ENCODE measurements around the gene GLCE.
"Not testable (repeated sequence)": the region's sequence is repeated elsewhere in the genome, so short reads cannot be mapped to it uniquely, and the experiment has no call there.

The GLCE gene

DNA sequence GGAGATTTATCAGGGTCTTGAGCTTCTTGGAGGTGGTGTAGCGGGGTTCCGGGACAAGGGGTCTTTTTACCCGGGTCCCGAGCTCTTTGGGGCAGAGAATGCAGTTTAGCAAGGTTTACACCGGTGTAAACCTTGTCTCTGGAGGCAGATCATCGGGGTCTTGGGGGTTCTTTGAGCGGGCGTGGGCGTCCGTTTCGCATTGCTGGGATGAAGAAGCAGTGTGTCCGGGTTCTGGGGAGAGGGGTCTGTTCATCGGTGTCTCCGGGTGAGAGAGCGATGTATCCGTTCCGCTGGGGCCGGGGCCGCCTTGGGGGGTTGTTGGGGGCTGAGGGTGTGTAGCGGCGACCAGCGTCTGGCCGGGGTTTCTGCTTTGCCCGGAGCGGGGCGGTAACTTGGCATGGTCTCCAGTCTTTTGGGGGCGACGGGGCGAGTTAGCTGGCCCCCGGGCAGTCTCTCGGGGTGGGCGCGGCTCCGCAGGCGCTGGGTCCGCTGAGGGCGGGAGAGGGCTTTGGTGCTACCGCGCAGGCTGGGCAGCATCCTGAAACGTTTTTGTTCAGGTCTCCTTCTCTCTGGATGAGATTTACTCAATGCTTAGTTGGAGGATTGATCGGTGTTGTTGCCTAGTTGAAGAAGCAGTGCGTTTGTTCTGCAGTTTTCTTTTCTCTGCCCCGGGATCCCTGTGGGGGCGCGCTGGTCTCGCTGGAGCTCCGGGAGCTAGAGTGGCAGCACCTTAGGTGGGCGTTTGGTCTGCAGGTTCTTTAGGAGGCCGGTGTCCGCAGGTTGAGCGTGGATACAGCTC, 843 bp downstream of the GLCE start:
- no peak for DNase-seq

DNA sequence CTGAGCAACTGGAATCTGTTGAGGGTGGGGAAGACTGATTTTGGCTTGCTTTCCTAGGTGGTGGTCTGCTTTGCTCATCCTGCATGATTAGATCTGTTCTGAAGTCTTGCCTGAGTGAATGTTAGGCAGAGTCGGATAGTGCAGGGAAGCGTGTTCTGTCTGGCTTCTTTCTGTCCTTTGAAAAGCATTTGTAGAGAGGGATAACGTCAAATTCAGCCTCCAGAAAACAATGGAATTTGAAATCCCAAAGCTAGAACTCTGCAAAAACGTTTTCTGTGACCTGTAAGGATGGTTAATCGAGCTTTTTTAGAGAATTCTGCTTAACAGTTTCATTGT, 1.4 kb downstream of the GLCE start:
- DNase-seq, result no peak

DNA sequence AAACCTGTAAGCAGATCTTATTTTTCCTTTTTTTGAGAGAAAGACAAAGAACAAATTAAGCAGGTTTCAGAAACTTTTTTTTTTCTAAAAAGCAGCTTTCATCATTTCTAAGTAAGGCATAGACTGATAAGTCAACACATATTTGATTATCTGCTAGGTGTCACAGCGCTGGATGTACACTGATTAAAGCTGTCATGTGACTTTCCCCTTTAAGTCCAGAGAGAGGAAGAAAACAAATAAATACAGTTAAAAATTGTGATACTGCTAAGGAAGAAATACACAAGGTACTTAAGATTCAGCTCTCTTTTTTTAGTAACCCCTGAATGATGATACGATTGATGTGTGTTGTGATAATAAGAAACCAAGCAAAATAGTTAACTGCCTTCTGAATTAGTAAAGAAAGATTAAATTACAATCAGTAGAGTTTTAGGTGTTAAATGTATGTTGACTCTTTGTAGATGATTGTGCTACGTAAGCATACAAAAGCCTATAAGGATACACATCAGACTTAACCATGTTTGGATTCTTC, 2.8 kb downstream of the GLCE start:
- no peak for DNase-seq

DNA sequence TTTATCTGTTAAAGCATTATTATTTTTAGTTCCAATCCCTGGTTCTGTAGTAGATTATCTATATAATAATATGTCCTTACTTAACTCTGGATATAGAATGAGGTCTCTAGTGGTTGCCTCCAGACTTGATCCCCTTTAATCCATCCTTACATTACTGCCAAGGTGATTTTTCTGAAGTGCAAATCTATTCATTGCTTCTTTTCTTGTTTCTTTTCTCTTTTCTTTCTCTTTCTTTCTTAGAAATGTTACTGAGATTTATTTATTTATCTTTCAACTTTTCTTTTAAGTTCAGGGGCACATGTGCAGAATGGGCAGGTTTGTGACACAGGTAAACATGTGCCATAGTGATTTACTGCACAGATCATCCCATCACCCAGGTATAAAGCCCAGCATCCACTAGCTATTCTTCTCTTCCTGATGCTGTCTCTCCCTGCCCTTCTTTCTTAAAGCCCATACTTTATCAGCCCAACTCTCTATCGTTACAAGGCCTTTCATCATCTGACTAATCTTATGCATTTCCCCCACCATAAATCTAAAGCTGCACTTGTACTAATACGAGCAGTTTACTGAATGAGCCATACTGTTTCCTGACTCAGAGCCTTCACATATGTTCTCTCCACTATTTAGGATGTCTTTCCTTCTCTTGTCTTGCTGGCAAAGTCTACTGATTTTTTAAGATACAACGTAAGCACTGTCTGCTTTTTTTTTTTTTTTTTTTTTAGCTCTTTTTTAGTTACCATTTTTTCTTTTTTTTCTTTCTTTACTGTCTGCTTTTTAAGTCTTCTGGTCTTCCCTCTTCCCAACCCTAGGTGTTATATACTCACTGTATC, 4.6 kb downstream of the GLCE start:
- no peak for DNase-seq

DNA sequence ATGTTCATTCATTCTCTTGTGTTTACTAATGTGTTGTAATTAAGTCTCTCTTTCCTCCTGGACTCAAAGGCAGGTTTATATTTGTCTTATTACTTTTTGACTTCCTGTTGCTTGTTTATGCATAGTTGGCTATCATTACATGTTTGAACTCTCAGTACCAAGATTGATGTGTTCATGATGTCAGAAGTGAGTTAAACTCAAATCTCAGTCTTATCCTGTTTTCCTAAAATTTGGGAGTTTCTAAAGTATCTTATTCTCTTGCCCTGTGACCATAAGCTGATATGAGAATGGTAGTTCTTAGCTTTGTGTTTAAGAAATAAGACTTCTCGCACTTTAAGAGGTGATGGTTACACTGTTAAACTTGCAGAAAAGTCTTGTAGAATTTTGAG, 5.2 kb downstream of the GLCE start:
- no peak for DNase-seq

DNA sequence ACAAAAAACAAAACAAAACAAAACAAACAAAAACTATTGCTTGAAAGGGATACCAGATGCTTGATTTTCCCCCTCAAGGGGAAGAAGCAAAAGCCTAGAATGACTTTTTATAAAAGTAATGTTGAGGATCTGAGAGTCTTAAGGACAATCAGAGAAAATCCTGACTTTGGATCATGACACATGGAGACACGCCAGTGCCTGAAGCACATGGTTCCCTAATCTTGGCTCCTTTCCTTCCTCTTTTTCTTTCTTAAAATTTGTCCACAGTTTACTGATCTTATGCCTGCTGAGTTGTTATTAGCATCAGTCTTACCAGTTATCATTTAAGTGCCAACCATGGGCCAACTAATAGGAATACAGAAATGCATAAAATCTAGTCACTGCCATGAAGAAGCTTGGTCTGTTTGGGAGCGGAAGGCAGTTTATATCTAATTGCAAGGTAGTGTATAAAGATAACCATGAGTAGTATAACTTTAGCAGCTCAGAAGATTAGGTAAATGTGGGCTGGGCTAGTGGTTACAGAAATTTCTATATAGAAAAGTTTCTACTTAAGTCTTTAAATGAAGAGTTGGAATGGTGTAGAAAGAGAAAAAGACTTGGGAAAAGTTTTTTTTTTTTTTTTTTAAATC, 6.9 kb downstream of the GLCE start:
- DNase-seq, result no peak

DNA sequence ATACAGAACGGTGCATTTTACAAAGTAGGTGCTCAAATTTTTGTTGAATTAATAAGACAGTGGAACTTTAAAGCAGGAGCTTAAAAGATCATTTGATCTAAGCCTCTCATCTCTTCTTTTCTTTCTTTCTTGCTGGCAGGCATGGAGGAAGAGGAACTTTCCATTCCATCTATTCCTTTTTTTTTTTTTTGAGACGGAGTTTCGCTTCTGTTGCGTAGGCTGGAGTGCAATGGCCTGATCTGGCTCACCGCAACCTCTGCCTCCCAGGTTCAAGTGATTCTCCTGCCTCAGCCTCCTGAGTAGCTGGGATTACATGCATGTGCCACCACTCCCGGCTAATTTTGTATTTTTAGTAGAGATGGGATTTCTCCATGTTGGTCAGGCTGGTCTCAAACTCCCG, 7.9 kb downstream of the GLCE start:
- not testable (repeated sequence) for DNase-seq

DNA sequence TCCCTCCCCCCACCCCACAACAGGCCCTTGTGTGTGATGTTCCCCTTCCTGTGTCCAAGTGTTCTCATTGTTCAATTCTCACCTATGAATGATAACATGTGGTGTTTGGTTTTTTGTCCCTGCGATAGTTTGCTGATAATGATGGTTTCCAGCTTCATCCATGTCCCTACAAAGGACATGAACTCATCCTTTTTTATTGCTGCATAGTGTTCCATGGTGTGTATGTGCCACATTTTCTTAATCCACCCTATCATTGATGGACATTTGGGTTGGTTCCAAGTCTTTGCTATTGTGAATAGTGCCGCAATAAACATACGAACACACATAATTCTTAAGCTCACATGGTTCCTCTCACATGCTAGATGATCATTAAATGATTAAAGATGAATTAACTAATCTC, 9.1 kb downstream of the GLCE start:
- DNase-seq, result not testable (repeated sequence)

DNA sequence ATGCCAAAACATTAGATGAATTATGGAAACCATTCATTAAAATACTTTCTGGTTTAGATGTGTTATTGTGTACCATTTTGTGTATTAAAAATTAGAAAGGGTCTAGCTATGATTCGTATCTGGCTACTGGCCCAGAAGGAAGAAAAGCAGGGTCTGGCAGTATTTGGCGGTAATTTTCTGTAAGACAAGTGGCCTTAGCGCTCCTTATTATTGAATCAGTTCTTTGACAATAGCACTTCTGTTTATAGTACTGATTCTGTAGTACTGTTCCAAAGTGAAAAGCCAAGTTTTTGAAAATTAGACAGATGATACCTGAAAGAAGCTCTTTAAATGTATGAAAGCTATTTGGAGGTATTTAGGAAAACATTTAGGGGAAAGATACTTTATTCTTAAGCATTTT, 10.2 kb downstream of the GLCE start:
- DNase-seq, result peak; percentile 15

DNA sequence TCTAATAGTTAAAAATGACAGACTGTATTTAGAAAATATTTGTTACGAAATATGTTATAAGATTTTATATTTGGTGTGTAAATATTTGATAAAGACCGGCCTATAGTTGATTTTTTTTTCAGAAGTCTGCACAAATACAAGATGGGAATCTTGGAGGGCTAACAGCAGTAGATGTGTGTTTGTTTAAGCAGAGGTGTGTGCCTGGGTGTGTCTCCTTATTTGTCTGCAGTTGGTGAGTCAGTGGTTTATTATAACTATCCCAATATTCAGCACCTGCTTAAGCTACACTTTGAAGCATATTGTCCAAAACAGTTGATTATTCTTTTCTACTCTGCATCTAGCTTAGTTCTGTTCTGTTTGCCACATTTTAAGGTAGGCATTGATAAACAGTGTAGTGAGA, 12.4 kb downstream of the GLCE start:
- DNase-seq, result no peak

DNA sequence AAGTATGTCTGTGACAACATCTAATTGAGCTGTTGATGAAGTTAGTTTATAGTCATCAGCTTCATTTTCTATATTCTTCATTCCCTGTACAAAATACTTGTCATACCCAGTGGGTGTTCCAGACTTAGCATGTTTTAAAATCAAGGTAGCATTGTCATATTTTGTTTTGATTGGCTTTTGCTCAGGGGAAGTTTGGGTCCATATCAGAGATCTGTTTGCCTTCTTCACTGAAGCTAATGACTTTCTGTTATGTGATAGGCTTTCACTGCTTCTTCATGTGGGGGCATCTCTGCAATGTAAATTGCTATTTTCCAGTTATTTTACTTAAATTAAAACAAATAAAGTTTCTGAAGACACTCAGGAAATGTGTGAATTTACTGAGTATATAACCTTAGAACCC, 15.1 kb downstream of the GLCE start:
- DNase-seq, result no peak

DNA sequence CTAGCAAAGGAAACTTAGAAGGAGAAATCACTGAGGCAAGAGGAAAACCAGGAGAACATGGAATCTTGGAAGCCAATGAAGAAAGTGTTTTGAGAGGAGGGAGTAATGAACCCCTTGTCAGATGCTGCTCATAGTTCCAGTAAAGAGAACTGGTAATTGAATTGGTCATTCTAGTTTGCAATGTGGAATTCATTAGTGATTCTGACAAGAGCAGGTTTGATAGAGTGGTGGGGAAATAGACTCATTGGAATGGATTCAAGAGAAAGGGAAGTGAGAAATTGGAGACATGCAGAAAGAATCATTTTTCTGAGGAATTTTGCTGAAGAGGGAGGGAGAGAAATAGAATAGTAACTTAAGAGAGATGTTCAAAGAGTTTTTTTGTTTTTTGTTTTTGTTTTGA, 21.0 kb downstream of the GLCE start:
- DNase-seq, result no peak

DNA sequence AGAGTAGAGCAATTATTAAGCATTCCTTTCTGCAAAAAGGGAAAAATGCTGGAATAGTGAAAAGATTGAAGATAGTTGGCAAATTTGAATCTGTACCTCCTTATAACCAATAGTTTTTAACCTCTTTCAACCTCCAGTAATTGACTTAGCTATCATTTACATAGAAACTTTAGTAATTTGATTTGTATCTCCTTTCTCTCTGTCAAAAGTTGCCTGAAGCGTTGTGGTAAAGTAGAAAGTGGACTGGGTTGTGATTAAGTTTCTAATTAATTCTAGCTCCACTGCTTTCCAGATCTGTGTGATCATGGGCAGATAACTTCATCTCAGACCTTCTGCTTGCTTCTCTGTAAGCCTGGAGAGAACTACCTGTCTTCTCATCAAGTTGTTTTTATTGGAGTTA, 24.8 kb downstream of the GLCE start:
- no peak for DNase-seq

DNA sequence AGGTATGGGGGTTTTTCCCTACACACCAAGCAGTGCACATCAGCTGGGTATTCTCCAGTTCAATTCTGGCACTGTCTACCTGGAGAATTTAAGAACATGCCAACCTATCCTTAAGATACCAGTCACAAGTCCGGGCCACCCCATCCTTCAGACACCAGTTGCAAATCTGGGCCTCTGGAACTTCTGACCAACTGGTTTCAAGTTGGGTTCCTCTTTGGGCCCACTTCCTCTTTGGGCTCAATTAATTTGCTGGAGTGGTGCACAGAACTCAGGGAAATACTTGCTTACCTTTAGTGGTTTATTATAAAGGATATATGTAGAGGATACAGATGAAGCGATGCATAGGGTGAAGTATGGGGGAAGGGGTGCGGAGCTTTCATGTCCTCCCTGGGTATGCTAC, 25.3 kb downstream of the GLCE start:
- no peak for DNase-seq

DNA sequence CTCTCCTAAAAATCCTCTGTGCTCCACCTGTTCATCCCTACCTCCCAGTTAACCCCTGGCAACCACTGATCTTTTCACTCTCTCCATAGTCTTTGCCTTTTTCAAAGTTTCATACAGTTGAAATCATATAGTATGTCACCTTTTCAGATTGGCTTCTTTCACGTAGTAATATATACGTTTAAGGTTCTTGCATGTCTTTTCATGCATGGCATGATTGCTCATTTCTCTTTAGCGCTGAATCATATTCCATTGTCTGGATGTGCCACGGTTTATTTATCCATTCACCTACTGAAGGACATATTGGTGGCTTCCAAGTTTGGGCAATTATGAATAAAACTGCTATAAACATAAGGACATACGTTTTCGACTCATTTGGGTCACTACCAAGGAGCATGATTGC, 28.7 kb downstream of the GLCE start:
- DNase-seq, result no peak

DNA sequence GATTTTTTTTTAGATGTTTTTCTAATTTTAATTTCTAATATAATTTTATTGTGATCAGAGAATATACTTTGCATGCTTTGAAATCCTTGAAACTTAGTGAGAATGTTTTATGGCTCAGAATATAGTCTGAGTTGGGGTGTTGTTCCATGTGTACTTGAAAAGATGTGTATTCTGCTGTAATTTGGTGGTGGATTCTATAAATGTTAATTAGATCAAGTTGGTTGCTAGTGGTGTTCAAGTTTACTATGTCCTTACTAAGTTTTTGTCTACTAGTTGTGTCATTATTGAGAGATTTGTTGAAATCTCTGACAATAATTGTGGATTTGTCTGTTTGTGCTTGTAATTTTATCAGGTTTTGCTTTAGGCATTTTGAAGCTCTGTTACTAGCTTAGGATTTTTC, 29.7 kb downstream of the GLCE start:
- no peak for DNase-seq

DNA sequence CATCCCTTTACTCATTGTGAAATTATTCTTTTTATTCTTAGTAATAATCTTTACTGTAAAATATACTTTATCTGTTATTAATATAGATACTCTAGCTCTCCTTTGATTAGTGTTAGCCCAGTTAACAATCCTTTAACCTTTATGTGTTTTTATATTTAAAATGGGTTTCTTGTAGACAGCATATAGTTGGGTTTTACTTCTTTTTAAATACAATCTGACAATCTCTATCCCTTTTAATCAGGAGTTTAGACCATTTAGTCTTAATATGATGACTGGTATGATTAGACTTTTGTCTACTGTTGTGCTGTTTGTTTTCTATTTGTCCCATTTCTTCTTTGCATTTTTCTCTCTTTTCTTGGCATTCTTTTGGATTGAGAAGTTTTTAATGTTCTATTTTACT, 30.1 kb downstream of the GLCE start:
- DNase-seq, result no peak

DNA sequence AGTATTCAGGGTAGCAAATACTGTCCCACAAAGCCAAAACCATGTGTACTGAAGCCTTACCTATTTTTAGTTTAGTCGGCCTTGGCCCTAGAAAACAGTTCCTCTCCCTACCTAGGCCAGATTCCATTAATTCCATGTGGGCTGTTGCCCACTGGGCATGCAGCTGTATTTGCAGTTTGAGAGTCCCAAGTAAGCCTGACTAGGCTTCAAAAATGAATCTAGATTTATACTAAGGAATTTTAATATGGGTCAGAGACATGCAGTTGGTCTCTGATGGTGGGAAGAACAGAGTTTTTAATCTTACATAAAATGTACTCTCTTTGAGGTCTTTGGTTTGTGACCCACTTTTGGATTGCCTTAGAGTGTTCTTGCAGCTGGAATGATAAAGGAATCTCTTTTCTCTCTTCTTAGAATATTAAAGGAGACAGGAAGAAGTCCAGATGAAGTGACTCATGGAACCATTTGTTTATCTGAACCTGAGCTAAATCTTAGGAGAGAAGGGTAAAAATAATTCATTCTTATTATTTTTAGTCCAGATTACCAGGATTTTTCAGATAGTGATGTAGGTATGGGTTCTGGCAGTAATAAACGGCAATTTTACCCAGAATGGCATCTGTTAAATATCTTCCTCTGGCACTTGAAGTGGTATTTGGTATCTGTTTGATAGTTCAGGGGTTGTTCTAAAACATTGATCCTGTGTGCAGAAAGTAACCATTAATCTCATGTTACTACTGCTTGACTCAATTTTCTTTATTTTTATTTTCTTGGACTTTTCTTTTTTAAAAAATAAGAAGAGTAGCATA, 33.8 kb downstream of the GLCE start:
- no peak for DNase-seq

DNA sequence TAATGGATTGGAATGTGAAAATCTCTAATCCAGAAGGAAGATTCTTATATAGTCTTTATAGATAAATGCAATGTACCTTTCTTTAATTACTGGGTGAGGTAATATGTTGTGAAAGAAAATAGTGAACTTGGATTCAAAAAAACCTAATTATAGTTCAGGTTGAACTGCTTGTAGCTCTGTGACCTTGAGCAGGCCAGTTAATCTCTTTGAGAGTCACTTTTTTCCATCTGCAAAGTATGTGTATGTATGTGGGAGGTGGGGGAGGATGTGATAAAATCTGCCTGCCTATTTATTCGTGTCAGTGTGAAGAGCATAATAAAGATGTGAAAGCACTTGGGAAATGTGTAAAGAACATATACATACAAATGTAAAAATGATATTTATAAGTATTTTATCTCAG, 34.4 kb downstream of the GLCE start:
- DNase-seq, result no peak

DNA sequence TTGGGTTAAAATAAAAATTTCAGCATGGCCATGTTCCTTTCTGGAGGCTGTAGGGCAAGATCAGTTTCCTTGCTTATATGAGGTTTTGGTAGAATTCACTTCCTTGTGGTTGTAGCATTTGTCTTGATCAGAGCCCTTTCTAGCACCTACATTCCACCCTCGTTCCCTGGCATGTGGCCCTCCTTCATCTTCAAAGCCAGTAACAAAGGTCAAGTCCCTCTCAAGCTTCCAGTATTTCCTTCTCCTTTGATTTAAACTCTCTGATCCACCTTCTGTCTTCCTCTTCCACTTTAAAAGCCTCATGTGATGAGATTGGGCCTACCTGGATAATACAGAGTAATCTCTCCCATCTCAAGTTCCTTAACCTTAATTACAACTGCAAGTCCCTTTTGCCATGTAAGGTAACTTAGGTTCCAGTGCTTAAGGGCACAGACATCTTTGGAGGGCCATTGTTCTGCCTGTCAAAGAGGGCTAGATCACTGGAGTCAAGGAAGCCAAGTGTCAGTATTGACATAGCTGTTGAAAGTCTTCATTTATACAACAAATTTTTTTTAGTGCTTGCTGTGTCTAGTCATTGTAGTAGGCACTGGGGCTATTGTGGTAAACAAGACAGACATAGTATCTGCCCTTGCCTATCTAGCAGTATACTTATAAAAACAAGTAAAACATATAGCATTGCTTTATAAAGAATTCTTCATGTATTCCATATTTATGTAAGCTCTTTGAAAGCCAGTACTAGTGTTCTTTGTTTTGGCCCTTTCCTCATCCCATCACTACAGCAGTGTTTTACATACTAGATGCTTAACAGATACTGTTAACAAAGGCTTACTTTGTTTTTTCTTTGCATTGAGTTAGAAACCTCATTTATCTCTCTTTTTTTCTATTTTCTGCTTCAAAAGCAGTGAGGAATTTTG, 40.7 kb downstream of the GLCE start:
- DNase-seq, result no peak

DNA sequence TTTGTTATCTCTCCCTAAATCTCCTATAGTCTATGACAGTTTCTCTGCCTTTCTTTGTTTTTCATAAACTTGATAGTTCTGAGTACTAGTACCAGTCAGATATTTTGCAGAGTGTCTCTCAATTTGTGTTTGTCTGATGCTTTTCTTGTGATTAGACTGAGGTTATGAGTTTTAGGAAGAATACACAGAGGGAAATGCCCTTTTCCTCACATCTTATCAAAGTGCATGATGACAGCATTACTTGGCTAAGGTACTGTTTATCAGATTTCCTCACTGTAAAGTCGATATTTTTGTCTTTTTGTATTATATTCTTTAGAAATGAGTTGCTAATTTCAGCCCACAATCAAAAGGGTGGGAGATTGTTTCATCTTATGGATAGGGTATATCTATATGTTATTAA, 45.6 kb downstream of the GLCE start:
- no peak for DNase-seq

DNA sequence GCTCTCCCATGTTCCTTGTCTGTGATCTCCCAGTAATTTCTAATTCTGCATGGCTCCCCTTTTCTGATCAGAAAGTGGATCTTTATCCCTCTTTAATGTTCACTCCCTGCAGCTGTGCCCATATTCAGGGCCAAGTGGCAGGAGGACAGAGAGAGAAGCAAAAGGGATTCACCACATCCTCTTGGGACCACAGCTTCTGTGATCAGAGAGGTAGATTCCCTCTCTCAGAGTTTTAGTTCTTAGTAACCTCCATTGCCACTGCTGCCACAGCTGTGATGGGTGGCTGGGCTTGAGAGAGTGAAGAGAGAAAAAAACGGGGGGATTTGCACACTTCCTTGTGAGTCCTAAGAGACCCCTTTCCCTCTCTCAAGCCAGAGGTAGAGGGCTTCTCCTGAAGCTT, 49.2 kb downstream of the GLCE start:
- no peak for DNase-seq
